B cell (primary cell): Measurements from ENCODE around the gene CACNA1G. TPM values are rescaled to one million over a fixed set of nuclear protein-coding genes. Genes with fewer than 3 reads are reported as not detected.

Experiments
- ATAC-seq: fragments of 200-7000 bp; cut with Tn5 transposase; one replicate; pipeline ENCODE4 v1.10.0; 2021; ENCODE audit warnings: low read depth, mild to moderate bottlenecking, moderate number of reproducible peaks, moderate library complexity
- CTCF ChIA-PET: fragments of 350-600 bp; sonication (Branson Sonifier 250); formaldehyde crosslinking; loops from one replicate; lab custom pipeline; 2021; ENCODE audit warnings: antibody characterized with exemption, inconsistent platforms; lab: Charles Lee
- POLR2A ChIA-PET: fragments of 350-600 bp; sonication (Branson Sonifier 250); formaldehyde crosslinking; loops from one replicate; lab custom pipeline; 2021; ENCODE audit warnings: antibody characterized with exemption; lab: Charles Lee
- DNase-seq: peaks from one replicate; pipeline ENCODE4 v3.0.0; 2013
- H2AFZ ChIP-seq: 2 replicates; pipeline ENCODE4 v1.6.1; 2012; ENCODE audit warnings: mild to moderate bottlenecking, low read depth, low read length; ENCODE audit not compliant: insufficient read depth, poor library complexity, severe bottlenecking
- H3K27ac ChIP-seq, 2 donors: 1 replicate in 1 of 2; 2 replicates in 1 of 2; pipeline ENCODE4 v1.5.1; 2012 to 2013; ENCODE audit warnings: low read length in 2 of 2, mild to moderate bottlenecking in 2 of 2, moderate library complexity in 1 of 2
- H3K27me3 ChIP-seq, 4 experiments: fragments of 200-600 bp in 1 of 4; sonication (generic) in 1 of 4; replicated peaks in 1 of 4; 1 replicate in 2 of 4; 2 replicates in 2 of 4; pipeline versions ENCODE4 v1.6.1 to v1.7.0; 2013 to 2016; ENCODE audit warnings: low read length in 3 of 4, mild to moderate bottlenecking in 2 of 4, mixed read lengths in 1 of 4, moderate library complexity in 1 of 4; ENCODE audit not compliant: insufficient read depth in 4 of 4, control insufficient read depth in 3 of 4; ENCODE audit errors: control extremely low read depth in 1 of 4
- H3K36me3 ChIP-seq, 2 experiments: replicated peaks in 1 of 2; 1 replicate in 1 of 2; 2 replicates in 1 of 2; pipeline versions ENCODE4 v1.6.1 to v1.7.1; 2013; ENCODE audit warnings: low read length in 1 of 2; ENCODE audit not compliant: insufficient read depth in 2 of 2, control insufficient read depth in 1 of 2; ENCODE audit errors: control extremely low read depth in 1 of 2, extremely low read depth in 1 of 2
- H3K4me1 ChIP-seq, 2 donors: fragments of 200-600 bp in 1 of 2; sonication (generic) in 1 of 2; 1 replicate in 1 of 2; 2 replicates in 1 of 2; pipeline versions ENCODE4 v1.5.1 to v1.6.1; 2013 to 2017; ENCODE audit warnings: low read length in 2 of 2; ENCODE audit not compliant: control insufficient read depth in 2 of 2, insufficient read depth in 2 of 2
- H3K4me2 ChIP-seq: replicated peaks from 2 replicates; pipeline ENCODE3; 2012; ENCODE audit warnings: mild to moderate bottlenecking, low read depth, low read length; ENCODE audit not compliant: poor library complexity, severe bottlenecking
- H3K4me3 ChIP-seq, 5 experiments: fragments of 200-600 bp in 1 of 5; sonication (generic) in 1 of 5; 1 replicate in 3 of 5; 2 replicates in 2 of 5; pipeline versions ENCODE4 v1.5.1 to v1.7.0; 2011 to 2016; ENCODE audit warnings: low read length in 4 of 5, mild to moderate bottlenecking in 4 of 5, low read depth in 2 of 5, control low read depth in 1 of 5, moderate library complexity in 1 of 5; ENCODE audit not compliant: insufficient read depth in 1 of 5; ENCODE audit errors: control extremely low read depth in 1 of 5, extremely low read depth in 1 of 5
- H3K79me2 ChIP-seq: fragments of 200-600 bp; sonication (generic); one replicate; pipeline ENCODE4 v1.6.0; 2016; ENCODE audit warnings: low read length; ENCODE audit not compliant: control insufficient read depth, insufficient read depth
- H3K9ac ChIP-seq: fragments of 200-600 bp; sonication (generic); 2 replicates; pipeline ENCODE4 v1.6.1; 2017; ENCODE audit warnings: mild to moderate bottlenecking, low read length, moderate library complexity
- H3K9me3 ChIP-seq, 3 donors: one replicate each; pipeline versions ENCODE4 v1.6.1 to v1.7.1; 2013; ENCODE audit warnings: low read length in 2 of 3; ENCODE audit not compliant: control insufficient read depth in 2 of 3, insufficient read depth in 1 of 3; ENCODE audit errors: control extremely low read depth in 1 of 3
- H4K20me1 ChIP-seq: 2 replicates; pipeline ENCODE4 v1.6.0; 2012; ENCODE audit warnings: mild to moderate bottlenecking, low read length; ENCODE audit not compliant: insufficient read depth, control insufficient read depth, poor library complexity, severe bottlenecking
- H3K27ac Mint-ChIP-seq: one replicate; pipeline ENCODE4 v1.8.0; 2021; ENCODE audit warnings: mixed read lengths
- H3K27me3 Mint-ChIP-seq: one replicate; pipeline ENCODE4 v1.8.0; 2021; ENCODE audit warnings: mixed read lengths
- H3K4me1 Mint-ChIP-seq: one replicate; pipeline ENCODE4 v1.8.0; 2021; ENCODE audit warnings: mixed read lengths
- H3K4me3 Mint-ChIP-seq: one replicate; pipeline ENCODE4 v1.8.0; 2021; ENCODE audit warnings: mixed read lengths
- H3K9me3 Mint-ChIP-seq: one replicate; pipeline ENCODE4 v1.8.0; 2022; ENCODE audit warnings: mixed read lengths; ENCODE audit not compliant: insufficient read depth
- CTCF ChIP-seq: fragments of 200-600 bp; IDR thresholded peaks from one replicate; pipeline ENCODE4 v1.8.0; 2022; ENCODE audit warnings: antibody characterized with exemption, mild to moderate bottlenecking
- EZH2 ChIP-seq: IDR thresholded peaks from 2 replicates; pipeline ENCODE4 v1.6.1; 2012; ENCODE audit warnings: borderline replicate concordance, low read depth, mild to moderate bottlenecking, moderate library complexity, low read length; ENCODE audit not compliant: insufficient read depth, poor library complexity, severe bottlenecking
- WGBS: methylation state at CpG from one replicate; pipeline ENCODE4 v1.1.5; 2013; ENCODE audit warnings: missing lambda C conversion rate; ENCODE audit not compliant: insufficient coverage; 5-methylcytosine and 5-hydroxymethylcytosine counted together
- intact Hi-C: fragments of 100-400 bp; cut with micrococcal nuclease; formaldehyde crosslinking; loops from one replicate; pipeline ENCODE4 v1.10.0; 2022
- polyA plus RNA-seq: library from polyadenylated mRNA; depleted of rRNA; stranded (reverse); fragments of >200 nt; gene quantifications from 2 replicates; pipeline ENCODE4 v1.2.3, GENCODE V29; 2012
- total RNA-seq, 2 donors: library from RNA; stranded (reverse); fragments of 120-200 nt in 1 of 2; gene quantifications; 1 replicate in 1 of 2; 2 replicates in 1 of 2; pipeline versions ENCODE4 v1.2.3 to v1.2.4, GENCODE V29; 2013 to 2022

The CACNA1G gene
- total and polyA plus RNA-seq, 2 donors (not counting 1 experiment from before 2014, with no cell fraction given) = 0.12 TPM; not detected in 1

DNA sequence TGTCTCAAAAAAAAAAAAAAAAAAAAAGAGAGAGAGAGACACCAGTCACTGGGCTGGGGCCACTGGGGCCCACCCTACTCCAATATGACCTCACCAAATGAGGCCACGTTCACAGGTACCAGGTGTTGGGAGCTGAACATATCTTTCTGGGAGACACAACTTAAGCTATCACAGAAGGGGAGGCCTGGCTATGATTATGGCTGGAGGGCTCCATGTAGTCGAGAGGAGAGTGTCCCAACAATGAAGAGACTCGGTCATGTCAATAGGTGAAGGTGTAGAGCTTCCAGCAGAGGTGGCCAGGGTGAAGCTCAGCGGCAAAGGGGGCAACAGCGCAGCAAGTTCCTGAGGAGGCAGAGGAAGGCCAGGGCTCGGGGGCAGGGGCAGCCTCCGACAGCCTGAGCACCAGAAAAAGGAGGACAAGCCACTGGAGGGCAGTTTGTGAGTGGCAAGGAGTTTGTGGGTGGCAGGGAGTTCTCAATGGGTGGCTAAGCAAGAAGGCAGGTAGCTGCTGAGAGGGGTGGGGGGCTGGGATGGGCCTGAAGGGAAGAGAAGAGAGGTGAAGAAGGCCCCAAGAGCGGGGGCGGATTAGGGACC, 102.2 kb downstream of the CACNA1G start:
- intact Hi-C loops = no loop called here
- Histone ChIP-seq H4K20me1 (no peaks in the 10 kb centered on the region), H3K9me3 (no peaks in the 10 kb centered on the region), H2AFZ (no peak overlapping the region), H3K4me2 (no peak overlapping the region), H3K27ac (no peak overlapping the region), H3K79me2 (no peaks in the 10 kb centered on the region), H3K36me3 (no peaks in the 10 kb centered on the region), H3K27me3 (peaks cover 0 to 4% (median 0%) of the 10 kb centered on the region in 4 experiments), H3K9ac (no peak overlapping the region), H3K4me1 (no peaks in the 10 kb centered on the region), H3K4me3 (no peak overlapping the region)
- no peak overlapping the region for H3K4me3 Mint-ChIP-seq
- CTCF ChIA-PET = no interaction called here
- peaks cover 18% of the 10 kb centered on the region for H3K27me3 Mint-ChIP-seq
- ATAC-seq = no peak
- POLR2A ChIA-PET = no interaction called here
- WGBS = 90% methylated on average over 8 of the region's 9 CpGs
- no peak for TF ChIP-seq CTCF
- TF ChIP-seq EZH2 = no peak
- no peaks in the 10 kb centered on the region for H3K4me1 Mint-ChIP-seq
- no peak overlapping the region for H3K27ac Mint-ChIP-seq
- no peak for DNase-seq
- no peaks in the 10 kb centered on the region for H3K9me3 Mint-ChIP-seq

DNA sequence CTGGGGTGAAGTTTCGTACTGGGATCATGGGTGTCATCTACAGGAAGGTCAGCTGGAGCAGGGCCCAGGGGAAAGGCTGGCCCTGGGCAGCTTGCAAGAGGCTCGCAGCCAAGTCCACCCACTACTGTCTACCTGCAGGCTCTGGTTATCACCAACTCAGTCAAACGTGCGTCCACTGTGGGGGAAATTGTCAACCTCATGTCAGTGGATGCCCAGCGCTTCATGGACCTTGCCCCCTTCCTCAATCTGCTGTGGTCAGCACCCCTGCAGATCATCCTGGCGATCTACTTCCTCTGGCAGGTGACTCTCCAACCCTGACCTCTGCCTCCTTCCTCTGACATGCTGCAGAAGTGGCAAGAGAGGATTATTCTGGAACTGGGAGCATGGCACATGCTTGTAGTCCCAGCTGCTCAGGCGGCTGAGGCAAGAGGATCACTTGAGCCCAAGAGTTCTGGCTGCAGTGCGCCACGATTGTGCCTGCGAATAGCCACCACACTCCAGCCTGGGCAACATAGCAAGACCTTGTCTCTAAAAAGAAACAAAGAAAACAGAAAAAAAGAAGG, 103.4 kb downstream of the CACNA1G start:
- ATAC-seq (no peak), DNase-seq (no peak)
- no peaks in the 10 kb centered on the region for H3K36me3 ChIP-seq
- H2AFZ ChIP-seq = no peak overlapping the region
- no peaks in the 10 kb centered on the region for H3K9me3 Mint-ChIP-seq
- H3K4me3 ChIP-seq = no peak overlapping the region
- H3K27me3 ChIP-seq = no peaks in the 10 kb centered on the region
- no peaks in the 10 kb centered on the region for H3K9me3 ChIP-seq
- ChIA-PET POLR2A (no interaction called here), CTCF (no interaction called here)
- peaks cover 18% of the 10 kb centered on the region for H3K27me3 Mint-ChIP-seq
- no peaks in the 10 kb centered on the region for H3K79me2 ChIP-seq
- H3K27ac ChIP-seq = no peak overlapping the region
- H3K27ac Mint-ChIP-seq = no peak overlapping the region
- H3K4me1 Mint-ChIP-seq = no peaks in the 10 kb centered on the region
- TF ChIP-seq CTCF = no peak
- no peak for TF ChIP-seq EZH2
- H3K4me1 ChIP-seq = no peaks in the 10 kb centered on the region
- WGBS = 84% methylated on average over 7 of the region's 10 CpGs
- H3K9ac ChIP-seq = no peak overlapping the region
- H3K4me2 ChIP-seq = no peak overlapping the region
- no peaks in the 10 kb centered on the region for H4K20me1 ChIP-seq
- H3K4me3 Mint-ChIP-seq = no peak overlapping the region
- intact Hi-C loops = no loop called here
